A673 (cell line): Measurements from ENCODE around the gene DDN. TPM values are rescaled to one million over a fixed set of nuclear protein-coding genes. Genes with fewer than 3 reads are reported as not detected.
A peak's percentile ranks its signal among the peaks of the same experiment; 100 is the strongest.

Experiments
- BruUV-seq: library from RNA; stranded (reverse); fragments of 400-500 nt; replicated peaks from 2 replicates; lab custom pipeline; 2021; lab: Mats Ljungman, UMichigan
- CTCF ChIA-PET: fragments of 300-600 bp; sonication (Branson Sonifier 250); formaldehyde crosslinking; loops from one replicate; lab custom pipeline; 2022; ENCODE audit warnings: antibody characterized with exemption; lab: Charles Lee
- POLR2A ChIA-PET: fragments of 300-600 bp; sonication (Branson Sonifier 250); formaldehyde crosslinking; loops from one replicate; lab custom pipeline; 2022; ENCODE audit warnings: antibody characterized with exemption; ENCODE audit not compliant: low non-redundant PET; lab: Charles Lee
- DNase-seq: peaks from one replicate; pipeline ENCODE4 v3.0.0-alpha.2; 2015; ENCODE audit warnings: low spot score
- H3K27ac ChIP-seq: fragments of 200-600 bp; sonication (generic); 2 replicates; pipeline ENCODE4 v1.5.1; 2016; ENCODE audit warnings: mixed run types, low read depth, mild to moderate bottlenecking, mixed read lengths, antibody characterized with exemption, low read length; ENCODE audit not compliant: poor library complexity, severe bottlenecking
- H3K27me3 ChIP-seq: fragments of 200-600 bp; sonication (generic); replicated peaks from 2 replicates; pipeline ENCODE4 v1.6.1; 2017; ENCODE audit warnings: mixed run types, low read depth, mild to moderate bottlenecking, mixed read lengths, antibody characterized with exemption, low read length; ENCODE audit not compliant: insufficient read depth, poor library complexity
- H3K36me3 ChIP-seq: fragments of 200-600 bp; sonication (generic); 2 replicates; pipeline ENCODE4 v1.6.1; 2016; ENCODE audit warnings: mixed run types, mild to moderate bottlenecking, mixed read lengths, antibody characterized with exemption, low read length; ENCODE audit not compliant: insufficient read depth, poor library complexity, severe bottlenecking
- H3K4me1 ChIP-seq: fragments of 200-600 bp; sonication (generic); 2 replicates; pipeline ENCODE4 v1.6.1; 2017; ENCODE audit warnings: mixed run types, mild to moderate bottlenecking, mixed read lengths, antibody characterized with exemption, low read length; ENCODE audit not compliant: insufficient read depth, poor library complexity, severe bottlenecking
- H3K4me3 ChIP-seq: fragments of 200-600 bp; sonication (generic); 2 replicates; pipeline ENCODE4 v1.5.1; 2016; ENCODE audit warnings: low read depth, mixed run types, mild to moderate bottlenecking, mixed read lengths, low read length; ENCODE audit not compliant: poor library complexity, severe bottlenecking
- H3K9me3 ChIP-seq: fragments of 200-600 bp; sonication (generic); 2 replicates; pipeline ENCODE4 v1.6.1; 2016; ENCODE audit warnings: mixed run types, low read depth, mild to moderate bottlenecking, mixed read lengths, antibody characterized with exemption, low read length; ENCODE audit not compliant: poor library complexity, severe bottlenecking
- CTCF ChIP-seq: fragments of 300-800, 200-600 bp; sonication (generic); conservative IDR thresholded peaks from 2 replicates; pipeline ENCODE4 v1.5.1; 2017; ENCODE audit warnings: low read depth, mild to moderate bottlenecking, antibody characterized with exemption, low read length, moderate library complexity, mixed read lengths
- EZH2 ChIP-seq: fragments of 200-600 bp; sonication (generic); IDR thresholded peaks from 2 replicates; pipeline ENCODE4 v1.6.1; 2017; ENCODE audit warnings: borderline replicate concordance, low read depth, mild to moderate bottlenecking, mixed read lengths, antibody characterized with exemption, low read length; ENCODE audit not compliant: poor library complexity, severe bottlenecking
- intact Hi-C: fragments of 100-400 bp; cut with micrococcal nuclease; formaldehyde crosslinking; loops from one replicate; pipeline ENCODE4 v1.10.0; 2022; ENCODE audit not compliant: unreplicated experiment
- total RNA-seq: library from RNA; stranded (reverse); gene quantifications from 2 replicates; pipeline ENCODE4 v1.2.3, GENCODE V29; 2021

Gene DDN
- total RNA-seq, 1 experiment from 2014 or later, result 2.7 TPM

GRCh38 chr12:49018261-49019119 lies 19.3 kb upstream of the DDN start, which contains the start of gene PRKAG1:
Gene PRKAG1, minus strand, starts transcription at chr12:49018776. Its CDS starts 36 bp downstream, at chr12:49018740.
- peaks cover 28% of the 10 kb centered on the region for H3K36me3 ChIP-seq
- H3K27ac ChIP-seq, result peak within 1 kb of the TSS; percentile 95
- peak within 1 kb of the TSS; percentile 82 for H3K4me3 ChIP-seq
- peaks cover 16% of the 10 kb centered on the region for H3K4me1 ChIP-seq
- TSS peak; percentile 44 for BruUV-seq
- POLR2A ChIA-PET, result no interaction called here
- peak; percentile 98 for DNase-seq
- intact Hi-C loops, result no loop called here
- CTCF ChIA-PET, result interaction anchor here (0.6 to 1.0 kb wide), 3 partner anchors 21 to 166 kb away, joined by 4 to 6 read pairs (median 4); no protein-coding TSS in a partner anchor
- TF ChIP-seq EZH2, result no peak
- TF ChIP-seq CTCF, result peak; percentile 69
- no peaks in the 10 kb centered on the region for H3K9me3 ChIP-seq
- no peaks in the 10 kb centered on the region for H3K27me3 ChIP-seq

- Histone ChIP-seq H3K27ac (peak overlapping the region; percentile 95), H3K4me1 (peaks cover 16% of the 10 kb centered on the region), H3K9me3 (no peaks in the 10 kb centered on the region), H3K27me3 (no peaks in the 10 kb centered on the region), H3K4me3 (peak overlapping the region; percentile 82), H3K36me3 (peaks cover 23% of the 10 kb centered on the region)
- BruUV-seq, result no TSS peak
- DNase-seq, result no peak
- no peak for TF ChIP-seq EZH2
- no peak for TF ChIP-seq CTCF
- intact Hi-C loops, result no loop called here
- ChIA-PET POLR2A (no interaction called here), CTCF (interaction anchor here (0.6 to 1.0 kb wide), 2 partner anchors 21 to 82 kb away, joined by 4 to 6 read pairs; no protein-coding TSS in a partner anchor)
Observed at GRCh38 chr12:49017891-49018260, 18.7 kb upstream of the DDN start.

- no TSS peak for BruUV-seq
- POLR2A ChIA-PET, result no interaction called here
- peaks cover 7% of the 10 kb centered on the region for H3K36me3 ChIP-seq
- H3K4me3 ChIP-seq, result no peak overlapping the region
- H3K9me3 ChIP-seq, result no peaks in the 10 kb centered on the region
- no peak for DNase-seq
- CTCF ChIA-PET, result interaction anchor here (1.5 kb wide), 1 partner anchor 18 kb away, joined by 7 read pairs; no protein-coding TSS in a partner anchor
- peaks cover 16% of the 10 kb centered on the region for H3K4me1 ChIP-seq
- no peak overlapping the region for H3K27ac ChIP-seq
- TF ChIP-seq CTCF (no peak), EZH2 (no peak)
- intact Hi-C loops, result no loop called here
- no peaks in the 10 kb centered on the region for H3K27me3 ChIP-seq
Observed at GRCh38 chr12:49015196-49015595, 16.0 kb upstream of the DDN start.
